Islet of Langerhans (tissue), 1 donor: ENCODE results near the gene MTARC2.
A peak's percentile ranks its signal among the peaks of the same experiment; 100 is the strongest.

ENCODE experiments used
- FAIRE-seq: peaks from one replicate; lab custom pipeline; 2011; peaks lifted over from hg19 to GRCh38; lab: Jason Lieb, UNC

MTARC2 gene

GRCh38 chr1:220770245-220770913 is 22.3 kb downstream of the MTARC2 start:
- no peak for FAIRE-seq

DNA sequence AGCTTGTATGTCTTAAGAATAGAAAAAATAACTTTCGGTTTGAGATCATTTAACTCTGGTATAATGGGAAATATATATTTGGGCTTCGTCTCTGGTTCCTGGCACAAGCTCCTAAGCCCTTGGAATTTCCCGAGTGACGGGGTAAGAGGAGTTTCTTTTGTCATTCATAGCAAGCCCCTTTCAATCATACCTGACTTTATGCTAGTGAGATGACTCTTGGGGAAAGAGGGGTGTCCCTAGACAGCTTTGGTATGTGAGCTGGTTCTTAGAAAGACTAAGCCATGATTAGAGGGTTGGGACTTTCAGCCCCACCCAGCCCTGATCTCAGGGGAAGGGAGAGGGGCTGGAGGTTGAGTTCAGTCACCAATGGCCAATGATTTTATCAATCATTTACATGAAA is 24.7 kb downstream of the MTARC2 start:
- FAIRE-seq, result no peak

- no peak for FAIRE-seq
Observed at GRCh38 chr1:220775240-220775853, 27.2 kb downstream of the MTARC2 start.

GRCh38 chr1:220776254-220776653 is 28.1 kb downstream of the MTARC2 start:
- no peak for FAIRE-seq

- no peak for FAIRE-seq
Observed at GRCh38 chr1:220776720-220777326, 28.7 kb downstream of the MTARC2 start.

GRCh38 chr1:220783453-220783852 is 35.3 kb downstream of the MTARC2 start:
- no peak for FAIRE-seq

DNA sequence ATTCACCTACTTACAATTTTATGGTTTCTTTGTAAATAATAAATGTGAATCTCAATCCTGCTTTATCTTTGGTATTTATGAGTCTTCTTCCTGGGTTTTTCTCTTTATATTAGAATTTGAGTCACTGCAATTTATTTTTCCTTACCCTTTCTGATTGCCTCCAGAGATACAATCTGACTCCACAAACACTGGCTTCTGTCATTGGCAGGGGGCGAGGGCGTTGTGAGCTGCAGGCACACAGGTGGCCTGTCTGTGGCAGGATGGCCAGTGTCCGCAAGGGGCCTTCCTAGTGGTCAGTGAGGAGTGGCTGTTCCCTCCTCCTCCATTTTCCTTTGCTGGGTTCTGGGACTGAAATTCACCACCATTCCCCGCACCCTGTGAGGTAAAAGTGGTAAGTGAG is 36.6 kb downstream of the MTARC2 start:
- FAIRE-seq, result no peak

DNA sequence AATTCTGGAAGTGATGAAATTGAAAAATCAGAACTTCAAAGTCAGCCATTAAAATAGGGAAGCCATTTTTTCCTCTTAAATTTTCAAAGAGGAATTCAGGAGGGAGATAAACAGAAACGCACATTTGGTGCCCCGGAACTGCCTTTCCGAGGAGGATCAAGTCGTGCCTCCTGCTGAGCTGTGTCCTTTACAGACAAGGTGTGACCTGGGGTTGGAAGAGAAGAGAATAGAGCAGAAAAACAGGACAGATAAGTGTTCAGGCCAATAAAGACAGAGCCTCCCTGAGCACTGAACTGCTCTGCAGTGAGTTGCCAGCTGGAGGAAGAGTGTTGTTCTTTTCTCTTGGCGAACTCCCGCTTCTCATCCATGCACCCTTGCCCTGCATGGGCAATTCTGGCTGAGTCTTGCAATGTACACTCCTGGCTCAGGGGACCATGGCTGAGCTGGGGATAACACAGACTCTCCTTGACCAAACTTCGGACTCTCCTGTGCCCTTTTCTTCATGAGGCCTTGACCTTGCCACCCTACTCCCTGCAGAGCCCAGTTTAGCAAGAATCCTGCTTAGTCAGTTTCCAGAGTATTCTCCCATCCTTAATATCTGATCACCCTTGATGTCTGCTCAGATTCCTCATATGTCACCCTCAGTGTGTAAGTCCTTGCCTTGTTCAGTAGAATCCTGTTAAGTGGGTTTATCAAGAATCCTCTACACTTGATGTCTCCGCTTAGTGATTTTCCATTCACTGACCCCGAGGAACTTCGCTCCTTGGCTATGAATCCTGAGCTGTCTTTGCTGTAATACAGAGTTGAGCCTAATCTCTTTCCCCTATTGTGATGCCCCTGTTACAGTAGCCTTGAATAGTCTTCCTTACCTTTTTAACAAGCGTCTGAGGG is 37.3 kb downstream of the MTARC2 start:
- FAIRE-seq, result no peak

DNA sequence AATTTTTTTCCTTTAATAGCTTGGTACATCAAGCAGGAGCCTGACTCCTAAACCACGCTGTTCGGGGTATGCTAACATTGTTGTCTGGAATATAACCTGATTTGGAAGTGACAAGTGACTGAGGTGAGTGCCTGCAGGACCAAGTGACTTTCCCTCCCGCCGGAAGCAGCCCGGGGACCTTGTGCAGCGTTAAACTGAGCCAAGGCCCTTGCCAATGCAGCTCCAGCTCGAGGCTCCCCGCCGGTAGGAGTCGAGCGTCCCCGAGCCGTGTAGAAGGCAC is 37.9 kb downstream of the MTARC2 start:
- FAIRE-seq, result no peak

- FAIRE-seq, result no peak
Observed at GRCh38 chr1:220786337-220787068, 38.4 kb downstream of the MTARC2 start, which contains the start of gene MTARC1. Gene MTARC1, plus strand, starts transcription at chr1:220786913. Its CDS starts 32 bp downstream, at chr1:220786945.

- FAIRE-seq, result no peak
Observed at GRCh38 chr1:220787069-220787619, 39.0 kb downstream of the MTARC2 start.

DNA sequence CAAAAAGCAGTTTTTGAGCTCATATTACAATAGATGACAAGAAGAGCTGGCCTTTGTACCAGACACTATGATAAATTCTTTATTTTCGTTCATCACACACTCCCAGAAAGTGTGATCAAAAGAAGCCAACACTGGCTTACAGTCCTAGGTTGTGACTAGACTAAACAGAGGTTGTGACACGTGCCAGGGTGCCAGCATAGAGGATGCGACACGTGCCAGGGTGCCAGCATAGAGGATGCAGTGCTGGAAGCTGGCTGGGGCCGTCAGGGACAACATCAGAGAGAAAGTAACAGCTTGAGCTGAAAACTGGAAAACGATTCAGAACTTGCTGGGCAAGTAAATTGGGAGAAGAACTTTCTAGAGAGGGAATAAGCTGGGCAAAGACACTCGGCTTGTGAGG is 40.8 kb downstream of the MTARC2 start:
- no peak for FAIRE-seq

- FAIRE-seq, result no peak
Observed at GRCh38 chr1:220789532-220790147, 41.5 kb downstream of the MTARC2 start.

- no peak for FAIRE-seq
Observed at GRCh38 chr1:220791285-220791684, 43.2 kb downstream of the MTARC2 start.

- FAIRE-seq, result no peak
Observed at GRCh38 chr1:220791956-220792355, 43.8 kb downstream of the MTARC2 start.

- FAIRE-seq, result no peak
Observed at GRCh38 chr1:220796530-220796929, 48.4 kb downstream of the MTARC2 start.

GRCh38 chr1:220797044-220797443 is 48.9 kb downstream of the MTARC2 start:
- FAIRE-seq, result no peak

DNA sequence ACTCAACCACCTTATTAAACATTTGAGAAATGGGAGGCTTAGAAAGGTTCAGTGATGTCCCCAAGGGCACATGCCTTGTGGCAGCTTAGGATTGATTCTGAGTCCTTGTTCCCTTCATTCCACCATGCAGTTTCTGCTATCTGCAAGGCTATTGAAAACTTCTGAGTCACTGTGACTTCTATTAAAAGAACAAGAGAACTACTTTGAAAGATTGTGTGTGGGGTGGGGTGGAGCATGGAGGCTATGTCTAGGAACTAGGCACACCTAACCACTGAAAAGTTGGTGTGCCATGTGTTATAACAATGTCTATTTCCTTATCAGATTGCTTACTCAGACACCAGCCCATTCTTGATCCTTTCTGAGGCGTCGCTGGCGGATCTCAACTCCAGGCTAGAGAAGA is 49.4 kb downstream of the MTARC2 start:
- FAIRE-seq, result no peak

DNA sequence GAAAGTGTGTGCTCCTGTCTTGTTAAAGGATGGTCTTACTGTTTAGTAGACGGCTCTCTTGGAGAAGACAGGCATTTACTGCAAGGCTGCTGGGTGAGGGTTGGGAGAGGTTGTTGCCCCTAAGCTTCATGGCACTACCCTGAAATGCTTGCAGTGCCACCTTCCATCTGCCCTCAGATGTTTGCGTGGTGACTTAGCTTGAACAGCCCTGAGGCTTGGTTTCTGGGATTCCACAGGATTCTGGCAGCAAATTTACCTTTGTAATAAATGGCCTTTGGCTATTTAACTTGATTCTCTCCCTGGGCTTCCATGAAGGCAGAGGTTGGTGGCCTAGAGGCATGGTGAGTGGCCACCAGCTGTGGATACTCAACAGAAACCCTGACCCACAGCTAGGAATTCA is 50.2 kb downstream of the MTARC2 start:
- no peak for FAIRE-seq

GRCh38 chr1:220800262-220800661 is 52.1 kb downstream of the MTARC2 start:
- FAIRE-seq, result no peak

GRCh38 chr1:220803401-220804201 is 55.5 kb downstream of the MTARC2 start:
- FAIRE-seq, result peak; percentile 74
